ENCODE measurements around the gene ZDHHC1. TPM values are rescaled to one million over a fixed set of nuclear protein-coding genes. Genes with fewer than 3 reads are reported as not detected.

ZDHHC1 gene
- total RNA-seq, 1 donor from 2014 or later = 12.8 TPM

- no peak for DNase-seq (ENCODE audit: low read depth)
Observed at GRCh38 chr16:67448580-67448979, 32.3 kb upstream of the ZDHHC1 start.

DNA sequence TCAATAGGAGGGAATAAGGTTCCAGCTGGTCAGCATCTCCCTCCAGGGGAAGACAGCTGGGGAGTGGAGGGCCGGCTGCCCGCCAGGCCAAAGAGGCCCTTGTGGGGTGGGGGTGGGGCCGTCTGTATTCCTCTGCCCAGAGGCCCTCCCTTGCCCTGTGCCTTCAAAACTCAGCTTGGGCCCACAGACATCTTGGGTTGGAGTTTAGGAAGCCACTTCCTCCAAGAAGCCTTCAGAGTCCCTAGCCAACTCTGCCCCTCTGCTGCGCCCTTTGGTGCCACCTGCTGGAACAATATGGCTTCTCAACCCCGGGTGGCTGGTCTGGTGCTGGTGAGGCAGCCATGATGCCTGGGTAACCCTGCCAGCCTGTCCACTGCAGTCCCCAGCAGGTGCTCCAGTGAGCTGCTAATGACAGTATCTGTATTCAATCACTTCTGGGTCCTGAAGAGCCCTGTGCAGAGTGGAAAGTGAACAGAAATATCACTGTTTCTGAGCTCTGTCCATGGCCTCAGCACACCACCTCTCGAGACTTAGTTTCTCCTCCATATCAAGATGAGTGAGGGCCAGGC lies 31.3 kb upstream of the ZDHHC1 start:
- peak; percentile 93 for DNase-seq (ENCODE audit: low read depth)

DNA sequence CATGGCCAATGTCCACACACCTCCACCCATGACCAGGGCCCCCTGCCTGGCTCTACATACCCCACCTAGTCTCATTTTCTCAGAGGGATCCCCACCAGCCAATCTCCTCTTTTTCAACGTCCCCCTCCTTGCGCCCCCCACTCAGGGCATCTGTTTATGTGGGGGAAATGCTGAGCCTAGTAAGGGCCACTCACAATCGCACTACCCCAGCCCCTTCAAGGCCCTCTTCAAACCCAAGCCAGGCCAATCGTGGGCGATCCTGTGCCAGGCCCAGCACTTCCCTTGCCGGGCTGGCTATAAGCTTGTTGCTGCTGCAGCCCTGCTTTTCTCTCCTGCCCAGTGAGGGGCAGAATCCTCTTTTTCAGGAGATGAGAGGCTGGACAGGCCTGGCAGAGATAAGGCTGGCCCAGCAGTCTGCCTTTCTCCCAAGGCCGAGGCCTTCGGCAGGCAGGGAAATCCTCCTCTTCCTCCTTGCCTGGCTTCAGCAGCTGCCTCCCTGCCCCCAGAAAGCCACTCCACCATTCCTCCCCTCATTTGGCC lies 30.8 kb upstream of the ZDHHC1 start:
- no peak for DNase-seq (ENCODE audit: low read depth)

DNA sequence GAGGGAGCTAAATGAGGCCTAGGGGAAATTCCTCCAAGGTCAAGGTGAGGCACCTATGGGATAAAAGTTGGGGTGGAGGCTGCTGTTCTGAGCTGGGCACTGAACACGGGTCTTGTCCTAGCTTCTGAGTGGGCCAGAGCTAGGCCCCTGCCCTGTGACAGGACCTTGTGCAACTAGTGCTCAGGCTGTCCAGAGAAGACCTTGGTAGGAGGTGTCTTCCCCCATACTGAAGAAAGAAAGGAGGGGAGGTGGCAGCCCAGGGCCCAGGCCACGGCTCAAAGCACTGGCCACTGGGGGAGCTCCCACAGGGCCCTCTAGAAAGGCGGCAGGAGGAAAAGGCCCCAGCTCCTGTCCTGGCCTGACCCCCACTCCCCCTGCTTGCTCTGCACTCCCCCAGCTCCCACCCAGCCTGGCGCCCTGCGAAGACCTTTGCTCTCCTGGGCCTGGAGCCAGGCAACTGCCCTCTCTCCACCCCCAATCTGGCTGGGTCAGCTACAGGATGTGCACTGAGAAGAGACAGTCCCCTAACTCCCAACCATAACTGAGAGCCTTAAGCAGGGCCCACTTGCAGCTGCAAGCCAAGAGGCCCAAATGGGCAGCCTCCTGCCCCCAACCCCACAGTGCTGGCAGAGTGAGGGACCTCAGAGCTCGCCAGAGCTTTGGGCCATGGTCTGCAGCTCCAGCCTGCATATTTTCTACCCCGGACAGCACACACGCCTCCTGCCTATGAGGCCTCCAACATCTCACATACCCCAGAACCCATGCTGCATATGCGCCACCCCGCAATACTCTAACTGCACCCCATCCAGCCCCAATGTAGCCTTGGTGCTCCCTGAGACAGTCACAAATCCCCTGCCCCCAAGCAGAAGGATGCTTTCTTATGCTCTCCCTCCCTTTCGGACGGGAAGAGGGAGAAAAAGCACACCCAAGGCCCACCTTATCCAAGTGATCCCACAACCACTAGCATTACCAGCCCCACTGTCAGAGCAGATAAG lies 29.9 kb upstream of the ZDHHC1 start:
- DNase-seq (ENCODE audit: low read depth) = no peak

DNA sequence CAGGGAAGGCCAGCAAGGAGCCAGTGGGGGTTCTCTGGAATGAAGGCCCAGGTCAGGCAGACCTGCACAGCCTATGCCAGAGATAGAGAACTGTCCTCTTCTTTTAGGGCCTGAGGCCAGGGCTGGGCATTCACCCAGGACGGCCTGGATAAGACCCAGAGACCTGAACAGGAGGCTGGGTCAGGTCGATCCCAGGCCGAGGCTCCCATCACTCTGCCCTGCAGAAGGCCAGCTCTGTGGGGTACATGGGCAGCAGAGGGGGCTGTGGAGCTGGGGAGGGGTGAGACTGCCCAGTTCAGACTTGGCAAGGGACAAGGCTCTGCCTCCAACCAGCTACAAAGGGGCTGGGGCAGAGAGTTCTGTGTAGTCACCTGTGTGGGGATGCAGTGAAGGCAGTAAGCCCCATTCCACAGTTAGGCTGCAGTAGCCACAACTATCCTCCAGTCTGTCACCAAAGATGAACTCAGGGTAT lies 29.2 kb upstream of the ZDHHC1 start:
- no peak for DNase-seq (ENCODE audit: low read depth)

GRCh38 chr16:67445126-67445426 lies 28.8 kb upstream of the ZDHHC1 start:
- no peak for DNase-seq (ENCODE audit: low read depth)

DNA sequence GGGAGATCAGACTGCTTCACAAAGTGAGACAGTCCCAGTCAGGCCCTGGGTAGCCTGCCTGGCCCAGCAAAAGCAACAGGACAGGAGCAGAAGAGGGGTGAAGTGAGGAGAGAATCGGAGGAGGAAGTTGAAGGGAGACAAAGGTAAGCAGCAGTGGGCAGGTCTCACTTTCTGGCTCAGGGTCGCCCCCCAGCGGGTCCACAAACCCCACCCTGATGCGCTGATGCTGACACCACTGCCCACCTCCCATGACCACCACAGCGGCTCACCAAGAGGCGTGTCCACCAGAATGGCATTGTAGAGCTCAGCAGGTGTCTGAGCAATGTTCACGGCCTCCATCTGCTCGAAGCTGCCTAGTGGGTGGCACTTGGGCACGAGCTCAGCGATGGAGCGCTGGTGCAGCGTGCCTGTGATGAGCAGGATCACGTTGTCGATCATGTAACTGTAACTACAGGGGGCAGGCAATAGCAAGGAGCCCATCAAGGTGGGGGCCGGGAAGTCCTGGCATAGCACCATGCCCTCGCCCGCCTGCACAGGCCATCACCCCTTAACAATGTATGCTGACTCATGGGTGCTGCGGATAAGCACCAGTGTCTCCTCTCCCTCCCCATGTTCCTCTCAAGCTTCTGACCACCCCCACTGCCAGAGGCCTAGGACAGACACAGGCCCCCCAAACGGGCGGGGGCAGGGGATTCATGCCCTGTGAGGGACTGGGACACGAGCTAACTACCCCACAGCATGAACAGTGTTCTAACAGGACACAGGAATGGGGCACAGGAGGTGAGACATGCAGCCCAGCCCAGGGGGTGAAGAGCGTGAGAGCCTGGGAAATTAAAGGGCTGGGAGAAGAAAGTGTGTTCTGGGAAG lies 28.2 kb upstream of the ZDHHC1 start:
- peak; percentile 51 for DNase-seq (ENCODE audit: low read depth)

DNA sequence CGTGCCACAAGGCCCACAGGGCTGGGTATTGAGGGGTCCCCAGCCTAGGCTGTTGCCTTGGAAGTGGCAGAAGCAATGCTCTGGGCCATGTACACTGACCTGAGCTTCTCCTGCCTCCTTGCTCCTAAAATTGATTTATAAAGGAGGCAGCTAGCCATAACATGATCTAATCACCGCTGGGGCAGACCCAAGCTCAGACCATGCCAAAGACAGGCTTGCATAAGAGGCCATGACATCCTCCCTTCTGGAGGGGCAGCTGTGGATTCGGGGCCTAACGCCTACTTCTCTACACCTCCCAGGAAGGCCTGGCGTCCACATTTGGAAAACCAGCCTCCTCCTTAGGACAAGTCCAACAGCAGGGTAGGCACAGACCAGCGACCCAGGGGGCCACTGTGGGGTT lies 27.0 kb upstream of the ZDHHC1 start:
- DNase-seq (ENCODE audit: low read depth) = no peak

DNA sequence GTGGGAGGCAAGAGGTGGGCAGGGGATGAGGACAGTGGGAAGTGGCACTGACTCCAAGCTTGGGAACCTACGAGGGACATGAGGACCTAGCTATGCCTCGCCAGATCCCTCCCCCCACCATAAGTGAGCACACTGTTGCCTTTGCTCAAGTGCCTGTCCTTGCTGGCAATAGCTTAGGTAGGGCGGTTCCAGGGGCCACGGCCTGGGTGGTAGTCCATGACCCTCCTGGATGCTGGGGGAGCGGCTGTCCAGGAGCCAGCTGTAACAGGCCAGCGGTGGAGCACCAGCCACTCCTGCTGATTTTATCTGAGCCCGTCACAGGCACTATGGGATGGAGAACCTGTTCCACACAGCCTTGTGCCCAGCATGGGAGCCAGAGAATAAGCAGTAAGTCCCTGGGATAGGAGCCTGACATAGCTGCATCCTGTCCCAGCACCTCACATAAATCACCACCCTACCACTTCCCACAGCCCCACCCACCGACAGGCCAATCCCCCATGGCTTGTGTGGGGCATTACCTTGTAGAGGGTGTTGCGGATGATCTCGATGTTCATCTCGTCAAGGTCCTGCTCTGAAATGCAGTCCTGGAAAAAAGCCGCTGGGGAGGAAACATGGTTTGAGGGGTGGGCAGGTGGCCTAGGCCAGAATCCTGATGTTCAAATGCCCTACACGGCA lies 26.4 kb upstream of the ZDHHC1 start:
- DNase-seq (ENCODE audit: low read depth) = no peak

GRCh38 chr16:67441907-67442306 lies 25.6 kb upstream of the ZDHHC1 start:
- DNase-seq (ENCODE audit: low read depth) = peak; percentile 72

- peak; percentile 99 for DNase-seq (ENCODE audit: low read depth)
Observed at GRCh38 chr16:67441271-67441753, 25.0 kb upstream of the ZDHHC1 start.

GRCh38 chr16:67438824-67439393 lies 22.6 kb upstream of the ZDHHC1 start:
- DNase-seq (ENCODE audit: low read depth) = no peak

DNA sequence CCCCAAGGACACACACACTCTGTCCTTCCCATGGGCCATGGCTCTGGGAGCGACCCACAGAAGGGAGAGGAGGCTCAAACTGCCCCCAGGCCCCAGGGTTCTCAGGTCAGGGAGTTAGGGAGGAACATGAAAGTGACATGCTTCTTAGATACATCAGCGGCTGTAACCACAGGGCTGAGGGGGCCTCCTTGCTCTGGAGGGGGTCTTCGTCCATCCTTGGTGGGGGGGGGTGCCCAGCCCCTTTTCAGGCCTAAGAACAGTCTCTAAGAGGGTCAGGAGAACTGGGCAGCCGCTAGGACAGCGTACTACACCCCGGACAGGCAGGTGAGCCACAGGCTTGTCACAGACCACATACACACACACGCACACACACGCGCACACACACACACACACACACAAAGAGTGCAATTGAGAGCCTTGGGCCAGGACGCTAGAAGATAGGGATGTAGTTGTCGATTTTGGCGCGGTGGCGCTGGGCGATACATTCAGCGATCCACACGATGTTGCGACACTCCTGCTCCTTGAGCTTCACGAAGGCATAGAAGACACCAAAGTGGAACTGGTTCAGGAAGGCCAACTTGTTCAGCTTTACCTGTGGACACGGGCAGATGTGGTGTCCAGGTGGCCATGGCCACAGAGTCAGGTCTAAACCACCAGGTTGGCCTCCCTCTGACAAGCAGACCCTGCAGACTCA lies 22.0 kb upstream of the ZDHHC1 start:
- DNase-seq (ENCODE audit: low read depth) = no peak

- DNase-seq (ENCODE audit: low read depth) = no peak
Observed at GRCh38 chr16:67437513-67437912, 21.2 kb upstream of the ZDHHC1 start.

DNA sequence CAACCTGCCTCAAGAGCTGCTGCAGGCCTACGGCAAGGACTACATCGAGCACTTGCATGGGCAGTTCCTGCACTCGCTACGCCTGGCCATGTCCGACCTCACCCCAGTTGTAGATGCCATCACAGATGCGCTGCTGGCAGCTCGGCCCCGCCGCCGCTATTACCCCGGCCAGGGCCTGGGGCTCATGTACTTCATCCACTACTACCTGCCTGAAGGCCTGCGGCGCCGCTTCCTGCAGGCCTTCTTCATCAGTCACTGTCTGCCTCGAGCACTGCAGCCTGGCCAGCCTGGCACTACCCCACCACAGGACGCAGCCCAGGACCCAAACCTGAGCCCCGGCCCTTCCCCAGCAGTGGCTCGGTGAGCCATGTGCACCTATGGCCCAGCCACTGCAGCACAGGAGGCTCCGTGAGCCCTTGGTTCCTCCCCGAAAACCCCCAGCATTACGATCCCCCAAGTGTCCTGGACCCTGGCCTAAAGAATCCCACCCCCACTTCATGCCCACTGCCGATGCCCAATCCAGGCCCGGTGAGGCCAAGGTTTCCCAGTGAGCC lies 20.4 kb upstream of the ZDHHC1 start:
- DNase-seq (ENCODE audit: low read depth) = no peak

DNA sequence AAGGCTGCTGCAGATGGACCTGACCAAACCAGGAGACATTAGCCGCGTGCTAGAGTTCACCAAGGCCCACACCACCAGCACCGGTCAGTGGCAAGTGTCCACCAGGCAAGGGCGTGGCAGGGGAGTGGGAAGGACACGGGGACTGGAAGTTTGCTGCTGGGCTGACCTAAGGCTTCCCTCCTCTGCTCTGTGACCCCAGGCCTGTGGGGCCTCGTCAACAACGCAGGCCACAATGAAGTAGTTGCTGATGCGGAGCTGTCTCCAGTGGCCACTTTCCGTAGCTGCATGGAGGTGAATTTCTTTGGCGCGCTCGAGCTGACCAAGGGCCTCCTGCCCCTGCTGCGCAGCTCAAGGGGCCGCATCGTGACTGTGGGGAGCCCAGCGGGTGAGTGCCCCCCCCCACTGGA lies 19.5 kb upstream of the ZDHHC1 start:
- no peak for DNase-seq (ENCODE audit: low read depth)

DNA sequence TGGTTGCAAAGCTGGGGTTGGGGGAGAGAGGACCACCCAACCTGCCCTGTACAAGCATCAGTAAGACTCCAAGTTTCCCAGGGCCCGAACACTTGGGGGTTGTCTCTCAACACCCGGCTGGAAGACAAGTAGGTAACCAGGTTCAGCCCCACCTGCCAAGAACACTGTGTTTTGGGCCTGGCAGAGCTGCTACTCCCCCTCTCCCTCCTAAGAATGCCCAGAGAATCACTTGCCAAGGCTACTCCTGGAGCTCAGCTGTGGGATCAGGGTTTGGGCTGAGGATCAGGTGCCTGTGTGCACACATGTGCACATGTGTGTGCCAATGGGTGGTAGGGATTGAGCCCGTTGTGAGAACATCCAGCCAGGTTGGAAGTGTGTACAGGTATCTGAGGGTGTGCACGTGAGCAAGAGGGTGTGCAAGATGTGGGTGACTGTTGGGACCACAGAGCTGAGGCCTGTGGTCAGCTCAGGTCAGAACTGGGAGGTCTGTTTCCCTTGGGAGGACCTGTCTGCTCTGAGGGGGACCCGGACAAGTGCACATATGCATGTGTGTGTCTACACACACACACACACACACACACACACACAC lies 16.9 kb upstream of the ZDHHC1 start:
- DNase-seq (ENCODE audit: low read depth) = no peak

DNA sequence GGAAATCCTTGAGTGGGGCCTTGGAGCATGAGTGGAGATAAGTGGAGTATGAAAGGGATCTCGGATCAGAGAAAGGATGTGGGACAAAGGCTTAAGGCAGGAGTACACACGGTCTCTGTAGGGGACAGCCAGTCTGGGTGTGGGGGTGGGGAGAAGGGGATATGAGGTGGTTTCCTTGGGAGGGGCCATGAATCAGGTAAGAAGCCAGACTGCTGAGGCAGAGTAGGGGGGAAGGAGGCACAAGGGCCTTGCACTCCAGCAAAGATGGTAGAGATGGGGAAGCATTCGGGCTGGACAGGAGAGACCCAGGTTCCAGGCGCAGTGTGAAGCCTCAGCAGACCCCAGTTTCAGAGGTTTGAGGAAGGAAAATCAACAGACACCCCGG lies 16.2 kb upstream of the ZDHHC1 start:
- DNase-seq (ENCODE audit: low read depth) = no peak
